GM21737 (cell line): ENCODE data around the gene TBX2.

ENCODE experiments used
- ATAC-seq: cut with Tn5 transposase; IDR thresholded peaks from one replicate; pipeline ENCODE4 v1.9.1; 2021; ENCODE audit warnings: mild to moderate bottlenecking, moderate library complexity; ENCODE audit not compliant: unreplicated experiment

The TBX2 gene

DNA sequence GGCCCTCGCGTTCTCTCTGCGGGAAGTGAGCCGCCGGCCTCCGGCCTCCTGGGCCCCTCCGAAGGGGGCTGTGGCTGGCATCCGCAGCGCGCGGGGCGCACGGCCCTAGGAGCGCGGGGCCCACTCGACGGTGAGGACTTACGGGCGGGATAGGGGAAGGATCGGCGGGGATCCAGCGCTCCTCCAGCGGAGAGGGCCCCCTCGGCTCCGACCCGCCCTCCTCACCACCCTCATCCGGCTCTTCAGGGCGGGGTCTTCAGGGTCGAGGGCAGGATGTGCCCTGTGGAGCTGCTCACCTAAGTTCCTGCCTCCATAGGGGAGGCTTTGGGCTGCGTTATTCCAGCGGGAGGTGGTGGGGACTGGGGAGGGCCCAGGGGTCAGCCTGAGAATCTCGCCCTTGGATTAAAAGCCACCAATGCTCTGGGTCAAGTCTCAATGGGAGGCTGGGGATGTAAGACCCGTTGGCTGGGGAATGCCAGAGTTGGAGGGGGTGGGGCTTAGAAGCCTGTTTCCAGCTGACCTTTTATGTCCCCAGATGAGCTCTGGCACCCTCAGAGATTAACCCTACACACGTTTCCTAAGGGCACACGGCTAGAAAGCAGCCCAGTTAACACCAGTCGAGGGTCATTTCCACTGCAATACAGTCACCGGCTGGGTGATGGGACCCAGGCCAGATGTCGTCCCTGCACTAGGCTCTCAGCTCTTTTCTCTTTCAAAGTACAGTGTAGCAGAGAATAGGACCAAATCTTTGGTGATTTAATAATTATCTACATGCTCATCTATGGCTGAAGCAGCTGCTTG lies 13.4 kb downstream of the TBX2 start:
- ATAC-seq = no peak

DNA sequence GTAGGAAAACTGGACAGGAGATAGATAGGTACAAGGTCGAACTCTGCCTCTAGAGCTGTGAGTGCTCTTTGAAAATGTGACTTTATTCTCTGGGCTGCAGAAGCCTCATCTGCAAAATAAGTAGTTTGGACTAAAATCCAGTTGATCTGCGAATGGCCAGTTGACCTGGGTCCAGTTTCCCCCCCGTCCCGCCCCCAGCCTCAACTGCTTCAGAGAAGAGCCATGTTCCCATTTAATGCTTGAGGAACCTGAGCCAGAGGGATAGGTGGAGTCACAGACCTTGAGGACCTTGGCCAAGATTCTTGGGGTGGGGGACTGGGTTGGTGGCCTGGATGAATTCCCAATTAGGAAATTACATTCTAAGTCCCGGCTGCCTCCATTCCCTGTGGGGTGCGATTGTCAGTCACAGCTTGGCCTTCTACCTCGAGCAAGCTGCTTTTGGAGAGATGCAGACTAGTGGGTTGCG lies 14.1 kb downstream of the TBX2 start:
- ATAC-seq = no peak

- no peak for ATAC-seq
Observed at GRCh38 chr17:61414141-61414935, 14.7 kb downstream of the TBX2 start.

DNA sequence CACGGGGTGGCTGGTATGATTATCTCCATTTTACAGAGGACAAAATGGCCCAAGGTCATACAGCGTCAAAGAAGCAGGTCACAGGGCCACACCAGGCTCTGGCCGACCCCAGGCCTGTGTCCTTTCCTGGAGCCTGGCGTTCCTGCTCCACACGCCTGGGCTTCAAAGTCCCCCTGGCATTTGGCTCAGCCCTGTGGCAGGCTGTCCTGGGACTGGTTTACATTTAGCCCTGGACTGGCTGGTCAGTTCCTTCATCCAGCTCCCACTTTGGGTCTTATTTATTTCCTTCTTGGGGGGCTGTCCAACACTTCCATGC lies 15.3 kb downstream of the TBX2 start:
- ATAC-seq = no peak

GRCh38 chr17:61415374-61416210 lies 15.9 kb downstream of the TBX2 start:
- ATAC-seq = no peak

- ATAC-seq = no peak
Observed at GRCh38 chr17:61416211-61416539, 16.5 kb downstream of the TBX2 start.

DNA sequence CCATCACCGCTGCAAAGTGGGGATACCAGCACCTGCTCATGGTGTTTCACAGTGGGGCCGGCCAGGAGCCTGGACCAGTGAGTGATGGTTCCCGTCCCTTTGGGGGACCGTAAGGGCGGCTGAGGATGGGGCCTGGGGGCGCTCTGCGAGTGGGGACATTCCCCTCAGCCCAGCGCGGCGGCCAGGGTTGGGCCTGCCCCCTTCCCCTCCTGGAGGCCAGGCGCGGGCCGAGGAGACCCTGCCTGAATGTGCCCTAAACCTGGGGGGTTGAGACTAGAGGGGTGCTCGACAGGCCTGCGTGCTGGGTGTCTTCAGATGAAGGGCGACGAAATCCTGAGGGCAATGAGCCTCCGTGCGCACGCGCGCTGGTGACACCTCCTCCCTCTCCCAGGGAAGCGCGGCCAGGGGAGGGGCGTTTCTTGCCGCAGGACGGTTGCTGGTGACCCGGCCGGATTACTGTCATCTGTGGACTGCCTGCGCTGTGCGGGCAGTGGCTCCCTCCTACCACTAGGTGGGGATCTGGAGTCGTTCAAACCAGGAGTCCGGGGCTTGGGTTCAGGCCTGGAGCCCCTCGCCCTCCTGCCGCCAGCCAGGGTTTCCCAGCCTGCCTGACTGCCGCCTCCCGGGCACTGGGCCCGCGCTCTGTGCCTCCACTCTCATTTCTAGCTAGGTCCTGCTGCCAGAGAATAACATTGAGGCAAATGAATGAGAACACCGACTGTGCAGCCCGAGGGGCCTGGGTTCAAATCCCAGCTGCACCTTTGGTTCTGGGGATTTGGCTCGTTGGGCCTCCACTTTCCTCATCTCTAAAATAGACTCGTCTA lies 17.1 kb downstream of the TBX2 start:
- no peak for ATAC-seq

- no peak for ATAC-seq
Observed at GRCh38 chr17:61418449-61418848, 18.8 kb downstream of the TBX2 start.

DNA sequence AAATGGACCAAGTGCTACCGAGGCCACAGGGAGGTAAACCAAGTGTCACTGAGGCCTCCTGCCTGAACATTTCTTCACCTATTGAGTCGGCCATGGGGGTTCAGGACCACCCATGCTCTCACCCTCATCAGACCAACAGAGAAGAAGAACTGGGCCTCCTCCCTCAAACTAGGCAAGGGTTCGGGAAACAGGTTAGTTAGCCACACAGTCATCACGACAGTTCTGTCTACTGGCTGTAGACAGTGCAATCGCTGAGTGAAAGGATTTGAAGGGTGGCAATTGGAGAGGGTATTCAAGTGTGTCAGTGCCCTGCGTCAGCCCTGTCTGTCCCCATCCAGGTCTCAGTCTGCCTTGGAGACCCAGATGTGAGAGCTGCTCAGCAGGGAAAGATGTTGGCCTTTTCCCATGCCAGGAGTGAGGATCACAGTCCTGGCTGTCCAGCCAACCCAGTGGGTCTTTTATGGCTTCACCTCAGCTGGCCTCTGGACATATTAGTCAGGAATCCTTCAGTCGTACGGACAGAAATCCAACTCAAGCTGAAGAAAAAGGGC lies 19.9 kb downstream of the TBX2 start:
- no peak for ATAC-seq

DNA sequence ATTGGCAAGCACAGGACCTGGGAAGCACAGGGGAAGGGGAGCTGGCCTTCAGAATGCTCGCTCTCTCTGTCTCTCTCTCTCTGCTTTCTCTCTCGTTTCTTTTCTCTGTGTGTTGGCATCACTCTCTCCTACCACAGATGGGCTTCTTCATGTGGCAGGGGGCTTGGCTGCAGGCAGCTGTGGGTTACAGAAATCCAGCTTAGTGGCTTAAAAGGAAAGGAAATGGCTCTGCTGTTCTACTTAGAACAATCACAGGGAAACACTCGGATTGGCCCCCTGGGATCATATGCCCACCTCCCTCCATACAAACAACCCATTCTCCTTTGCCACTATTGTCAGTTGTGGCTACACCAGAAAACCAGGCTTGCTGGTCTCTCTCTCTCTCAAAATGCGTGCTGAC lies 20.4 kb downstream of the TBX2 start:
- no peak for ATAC-seq

DNA sequence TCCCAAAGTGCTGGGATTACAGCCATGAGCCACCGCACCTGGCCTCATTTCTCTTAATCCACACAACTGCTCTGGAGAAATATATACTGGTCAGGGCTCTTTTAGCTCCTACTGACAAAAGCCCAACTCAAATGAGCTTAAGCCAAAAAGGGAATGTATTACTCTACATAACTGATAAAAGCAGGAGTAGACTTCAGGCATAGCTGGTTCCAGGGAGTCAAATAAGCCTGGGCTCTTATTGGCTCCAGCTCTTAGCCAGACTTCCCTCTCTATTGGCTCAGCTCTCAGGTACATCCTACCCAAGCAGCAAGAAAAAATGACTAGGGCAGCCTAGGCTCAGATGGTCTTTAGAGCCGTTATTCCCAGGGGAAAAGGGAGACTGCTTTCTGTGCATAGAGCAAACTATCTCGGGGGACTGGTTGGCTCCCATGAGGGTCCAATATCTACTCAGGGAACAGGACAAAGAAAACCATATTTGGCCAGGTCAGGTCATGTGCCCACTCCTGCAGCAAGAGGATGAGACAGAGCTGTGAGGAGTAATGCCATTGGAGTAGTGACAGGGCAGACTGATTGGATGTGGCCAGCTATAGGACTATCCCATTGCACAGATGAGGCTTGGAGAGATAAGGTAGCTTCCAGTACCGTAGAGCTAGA lies 21.2 kb downstream of the TBX2 start:
- no peak for ATAC-seq

DNA sequence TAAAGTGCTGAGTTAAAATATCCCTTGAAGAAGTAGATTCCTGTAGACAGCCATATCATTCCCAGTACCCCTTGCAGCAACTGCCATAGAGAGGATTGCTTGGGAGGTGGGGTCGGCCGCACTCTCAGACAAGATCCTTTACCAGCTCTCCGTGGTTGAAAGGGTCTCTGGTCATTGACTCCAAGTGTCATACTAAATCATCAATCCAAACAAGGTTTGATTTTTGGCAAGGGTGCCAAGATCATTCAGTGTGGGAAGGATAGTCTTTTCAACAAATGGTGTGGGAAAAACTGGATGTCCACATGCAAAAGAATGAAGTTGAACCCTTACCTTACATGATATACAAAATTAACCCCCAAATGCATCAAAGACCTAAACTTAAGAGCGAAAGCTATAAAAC lies 21.8 kb downstream of the TBX2 start:
- ATAC-seq = no peak

DNA sequence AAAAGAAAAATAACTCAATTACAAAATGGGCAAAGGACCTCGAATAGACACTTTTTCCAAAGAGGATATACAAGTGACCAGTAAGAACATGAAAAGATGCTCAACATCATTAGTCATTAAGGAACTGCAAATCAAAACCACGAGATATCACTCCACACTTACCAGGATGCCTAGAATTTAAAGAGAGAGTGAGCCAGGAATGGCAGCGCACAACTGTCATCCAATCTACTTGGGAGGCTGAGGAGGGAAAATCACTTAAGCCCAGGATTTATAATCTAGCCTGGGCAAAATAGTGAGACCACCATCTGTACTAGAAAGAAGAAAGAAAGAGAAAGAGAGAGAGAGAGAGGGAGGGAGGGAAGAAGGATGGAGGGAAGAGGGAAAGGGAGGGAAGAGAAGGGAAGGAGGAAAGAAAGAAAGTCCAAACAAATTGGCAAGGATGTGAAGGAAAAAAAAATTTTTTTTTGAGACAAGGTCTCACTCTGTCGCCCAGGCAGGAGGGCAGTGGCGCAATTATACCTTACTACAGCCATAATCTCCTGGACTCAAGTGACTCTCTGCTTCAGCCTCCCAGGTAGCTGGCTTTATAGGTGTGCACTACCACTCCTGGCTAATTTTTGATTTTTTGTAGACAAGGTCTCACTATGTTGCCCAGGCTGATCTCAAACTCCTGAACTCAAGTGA lies 22.6 kb downstream of the TBX2 start:
- no peak for ATAC-seq

- no peak for ATAC-seq
Observed at GRCh38 chr17:61422869-61423268, 23.2 kb downstream of the TBX2 start.

GRCh38 chr17:61423967-61424649 lies 24.5 kb downstream of the TBX2 start:
- no peak for ATAC-seq

DNA sequence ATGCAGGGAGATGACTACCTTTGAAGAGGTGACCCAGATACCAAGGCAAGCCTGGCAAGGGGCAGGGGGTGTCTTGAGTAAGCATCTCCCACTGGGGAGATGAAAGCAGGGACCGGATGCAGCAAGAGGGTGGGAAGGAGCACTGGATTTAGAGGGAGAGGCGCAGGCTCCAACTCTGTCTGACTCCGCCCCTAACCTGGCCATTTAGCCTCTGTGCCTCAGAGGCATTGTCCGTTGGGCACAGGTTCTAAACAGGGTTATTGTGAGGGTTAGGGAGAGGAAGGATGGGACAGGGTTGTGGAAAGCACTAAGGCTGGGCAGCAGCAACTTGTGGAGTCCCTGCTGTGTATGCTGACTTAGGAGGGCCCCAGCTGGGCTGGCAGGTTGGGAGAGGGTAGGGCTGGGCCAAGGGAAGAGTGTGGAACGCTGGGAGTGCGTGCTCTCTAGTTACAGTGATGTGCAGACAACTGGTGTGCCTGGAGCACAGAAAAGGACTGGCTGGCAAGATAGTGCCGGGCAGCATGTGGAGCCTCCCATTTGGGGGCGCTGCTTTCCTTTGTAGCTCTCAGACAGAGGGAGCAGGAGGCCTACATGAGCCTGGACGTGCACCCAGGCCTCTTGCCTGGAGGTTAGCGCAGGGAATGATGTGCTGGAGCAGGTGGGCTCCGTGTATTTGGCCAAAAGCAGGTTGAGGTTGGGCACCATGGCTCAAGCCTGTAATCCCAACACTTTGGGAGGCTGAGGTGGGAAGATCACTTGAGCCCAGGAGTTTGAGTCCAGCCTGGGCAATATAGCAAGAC lies 26.2 kb downstream of the TBX2 start:
- no peak for ATAC-seq

- no peak for ATAC-seq
Observed at GRCh38 chr17:61426482-61427304, 27.1 kb downstream of the TBX2 start.
